Panc1 (cell line): ENCODE results near the gene IFT80.

ENCODE experiments used
- POLR2AphosphoS5 ChIP-seq: IDR thresholded peaks from 2 replicates; pipeline ENCODE4 v1.6.1; 2012; ENCODE audit warnings: mild to moderate bottlenecking, low read depth, low read length, moderate library complexity
- SIN3A ChIP-seq: IDR thresholded peaks from 2 replicates; pipeline ENCODE4 v1.6.1; 2012; ENCODE audit warnings: low read depth, mild to moderate bottlenecking, low read length, moderate library complexity, borderline replicate concordance; ENCODE audit not compliant: insufficient read depth
- TF ChIP-seq, protein P1 (sequence below): fragments of 450-650 bp; IDR thresholded peaks from 2 replicates; pipeline ENCODE4 v1.5.1; 2017; ENCODE audit warnings: mild to moderate bottlenecking
- TF ChIP-seq, protein P2 (sequence below), 2 experiments: IDR thresholded peaks; 2 replicates each; pipeline ENCODE4 v1.6.1; 2011 to 2012; ENCODE audit warnings: low read depth in 2 of 2, control low read depth in 1 of 2, low read length in 1 of 2, mild to moderate bottlenecking in 1 of 2, moderate library complexity in 1 of 2; ENCODE audit not compliant: insufficient read depth in 1 of 2

DNA sequence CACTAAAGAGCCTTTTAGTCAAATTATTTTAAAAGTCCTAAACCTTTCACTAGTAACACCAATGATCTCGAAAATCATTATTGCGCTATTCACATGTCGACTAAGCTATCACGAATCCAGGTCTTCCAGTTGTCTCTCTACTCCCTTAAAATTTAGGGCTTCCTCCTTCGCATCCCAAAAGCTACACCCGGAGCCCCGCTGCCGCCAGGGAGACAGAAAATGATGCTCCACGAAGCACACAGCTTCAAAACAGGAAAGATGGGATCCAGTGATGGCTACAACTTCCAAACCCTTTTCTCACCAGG, 253 bp downstream of the IFT80 start:
- TF ChIP-seq, protein P1, sequence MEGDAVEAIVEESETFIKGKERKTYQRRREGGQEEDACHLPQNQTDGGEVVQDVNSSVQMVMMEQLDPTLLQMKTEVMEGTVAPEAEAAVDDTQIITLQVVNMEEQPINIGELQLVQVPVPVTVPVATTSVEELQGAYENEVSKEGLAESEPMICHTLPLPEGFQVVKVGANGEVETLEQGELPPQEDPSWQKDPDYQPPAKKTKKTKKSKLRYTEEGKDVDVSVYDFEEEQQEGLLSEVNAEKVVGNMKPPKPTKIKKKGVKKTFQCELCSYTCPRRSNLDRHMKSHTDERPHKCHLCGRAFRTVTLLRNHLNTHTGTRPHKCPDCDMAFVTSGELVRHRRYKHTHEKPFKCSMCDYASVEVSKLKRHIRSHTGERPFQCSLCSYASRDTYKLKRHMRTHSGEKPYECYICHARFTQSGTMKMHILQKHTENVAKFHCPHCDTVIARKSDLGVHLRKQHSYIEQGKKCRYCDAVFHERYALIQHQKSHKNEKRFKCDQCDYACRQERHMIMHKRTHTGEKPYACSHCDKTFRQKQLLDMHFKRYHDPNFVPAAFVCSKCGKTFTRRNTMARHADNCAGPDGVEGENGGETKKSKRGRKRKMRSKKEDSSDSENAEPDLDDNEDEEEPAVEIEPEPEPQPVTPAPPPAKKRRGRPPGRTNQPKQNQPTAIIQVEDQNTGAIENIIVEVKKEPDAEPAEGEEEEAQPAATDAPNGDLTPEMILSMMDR = no peak
- TF ChIP-seq SIN3A (0 out of 2 replicates have a peak, but pooled peaks have one; percentile 46), POLR2AphosphoS5 (no peak; the same call in 1 of the 2 replicates)
- TF ChIP-seq, protein P2, sequence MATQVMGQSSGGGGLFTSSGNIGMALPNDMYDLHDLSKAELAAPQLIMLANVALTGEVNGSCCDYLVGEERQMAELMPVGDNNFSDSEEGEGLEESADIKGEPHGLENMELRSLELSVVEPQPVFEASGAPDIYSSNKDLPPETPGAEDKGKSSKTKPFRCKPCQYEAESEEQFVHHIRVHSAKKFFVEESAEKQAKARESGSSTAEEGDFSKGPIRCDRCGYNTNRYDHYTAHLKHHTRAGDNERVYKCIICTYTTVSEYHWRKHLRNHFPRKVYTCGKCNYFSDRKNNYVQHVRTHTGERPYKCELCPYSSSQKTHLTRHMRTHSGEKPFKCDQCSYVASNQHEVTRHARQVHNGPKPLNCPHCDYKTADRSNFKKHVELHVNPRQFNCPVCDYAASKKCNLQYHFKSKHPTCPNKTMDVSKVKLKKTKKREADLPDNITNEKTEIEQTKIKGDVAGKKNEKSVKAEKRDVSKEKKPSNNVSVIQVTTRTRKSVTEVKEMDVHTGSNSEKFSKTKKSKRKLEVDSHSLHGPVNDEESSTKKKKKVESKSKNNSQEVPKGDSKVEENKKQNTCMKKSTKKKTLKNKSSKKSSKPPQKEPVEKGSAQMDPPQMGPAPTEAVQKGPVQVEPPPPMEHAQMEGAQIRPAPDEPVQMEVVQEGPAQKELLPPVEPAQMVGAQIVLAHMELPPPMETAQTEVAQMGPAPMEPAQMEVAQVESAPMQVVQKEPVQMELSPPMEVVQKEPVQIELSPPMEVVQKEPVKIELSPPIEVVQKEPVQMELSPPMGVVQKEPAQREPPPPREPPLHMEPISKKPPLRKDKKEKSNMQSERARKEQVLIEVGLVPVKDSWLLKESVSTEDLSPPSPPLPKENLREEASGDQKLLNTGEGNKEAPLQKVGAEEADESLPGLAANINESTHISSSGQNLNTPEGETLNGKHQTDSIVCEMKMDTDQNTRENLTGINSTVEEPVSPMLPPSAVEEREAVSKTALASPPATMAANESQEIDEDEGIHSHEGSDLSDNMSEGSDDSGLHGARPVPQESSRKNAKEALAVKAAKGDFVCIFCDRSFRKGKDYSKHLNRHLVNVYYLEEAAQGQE (IDR thresholded peaks at IDR 0.05; ENCODE audit: insufficient read depth in 1 of 2, low read depth in 2 of 2, low read length in 1 of 2) = no peak
